ENCODE data around the gene CDK14. TPM values are rescaled to one million over a fixed set of nuclear protein-coding genes. Genes with fewer than 3 reads are reported as not detected.

CDK14 gene
- total and polyA plus RNA-seq, 2 of the 8 experiments (the other 6 are each of a cell fraction or from before 2014, with no cell fraction given): 5.5 to 47.3 TPM

- TF ChIP-seq CHD7 (IDR thresholded peaks at IDR 0.05; ENCODE audit: insufficient replicate concordance, low read length): no peak
- no peak for TF ChIP-seq E2F6 (IDR thresholded peaks at IDR 0.05)
- TF ChIP-seq ASH2L (IDR thresholded peaks at IDR 0.05; ENCODE audit: low read length): no peak
- no peak for TF ChIP-seq JUND (IDR thresholded peaks at IDR 0.05; ENCODE audit: low read length)
- no peak for TF ChIP-seq GABPA (IDR thresholded peaks at IDR 0.05; ENCODE audit: borderline replicate concordance, insufficient read depth, low read length)
- TF ChIP-seq RBBP5 (IDR thresholded peaks at IDR 0.05; ENCODE audit: borderline replicate concordance, low read depth, low read length): no peak
- TF ChIP-seq TAF1 (IDR thresholded peaks at IDR 0.05; ENCODE audit: low read depth, low read length): no peak
- TF ChIP-seq TCF12 (IDR thresholded peaks at IDR 0.05; ENCODE audit: low read depth, low read length): no peak
These were observed 25.1 kb downstream of the CDK14 start (continued) for GRCh38 chr7:90621125-90621746.
